Middle frontal gyrus (tissue), 1 donor: ENCODE measurements around the gene MAP3K7.
"Not testable (repeated sequence)": the region's sequence is repeated elsewhere in the genome, so short reads cannot be mapped to it uniquely, and the experiment has no call there.

ENCODE experiments used
- DNase-seq: peaks from one replicate; pipeline ENCODE4 v3.0.0-alpha.2; 2015; ENCODE audit warnings: low spot score; ENCODE audit errors: extremely low spot score

The MAP3K7 gene

GRCh38 chr6:90578894-90579549 lies 7.8 kb downstream of the MAP3K7 start:
- no peak for DNase-seq

DNA sequence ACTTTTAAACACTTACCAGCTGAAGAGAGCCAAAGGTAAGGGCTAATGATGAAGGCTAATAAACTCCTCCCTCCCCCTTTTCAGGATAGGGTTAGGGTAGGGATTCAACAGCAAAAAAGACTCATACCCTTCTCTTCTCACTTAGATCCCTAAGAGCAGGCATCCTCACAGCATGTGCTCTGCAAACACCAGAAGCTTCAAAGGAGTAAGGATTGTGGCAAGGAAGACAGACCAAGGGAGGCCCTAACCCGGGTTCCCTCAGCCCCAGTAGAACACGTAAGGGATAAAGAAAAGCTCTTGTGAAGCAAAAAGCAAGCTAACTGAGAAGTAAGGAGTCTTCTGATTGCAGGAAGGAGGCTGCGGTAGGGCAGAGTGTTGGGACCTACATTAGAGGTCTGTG lies 11.6 kb downstream of the MAP3K7 start:
- DNase-seq: no peak

DNA sequence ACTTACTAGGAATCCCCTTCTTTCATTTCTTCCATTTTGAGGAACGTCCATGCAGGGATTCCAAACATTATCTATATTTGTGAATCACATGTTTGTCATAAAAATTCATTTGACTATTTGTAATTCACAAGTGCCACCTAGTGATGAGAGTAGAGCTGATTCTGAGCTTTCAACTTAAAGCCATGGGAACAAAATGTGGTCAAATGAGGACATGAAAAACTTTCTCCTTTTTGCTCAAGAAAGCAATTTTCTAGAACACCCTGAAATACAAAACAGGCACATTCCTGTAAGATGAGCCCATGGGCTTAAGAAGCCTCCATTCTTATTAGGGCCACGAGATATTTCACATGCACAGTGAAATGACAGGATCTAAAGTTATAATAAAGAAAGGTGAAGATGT lies 12.3 kb downstream of the MAP3K7 start:
- no peak for DNase-seq

GRCh38 chr6:90573624-90574023 lies 13.2 kb downstream of the MAP3K7 start:
- DNase-seq: no peak

GRCh38 chr6:90572856-90573255 lies 14.0 kb downstream of the MAP3K7 start:
- no peak for DNase-seq

DNA sequence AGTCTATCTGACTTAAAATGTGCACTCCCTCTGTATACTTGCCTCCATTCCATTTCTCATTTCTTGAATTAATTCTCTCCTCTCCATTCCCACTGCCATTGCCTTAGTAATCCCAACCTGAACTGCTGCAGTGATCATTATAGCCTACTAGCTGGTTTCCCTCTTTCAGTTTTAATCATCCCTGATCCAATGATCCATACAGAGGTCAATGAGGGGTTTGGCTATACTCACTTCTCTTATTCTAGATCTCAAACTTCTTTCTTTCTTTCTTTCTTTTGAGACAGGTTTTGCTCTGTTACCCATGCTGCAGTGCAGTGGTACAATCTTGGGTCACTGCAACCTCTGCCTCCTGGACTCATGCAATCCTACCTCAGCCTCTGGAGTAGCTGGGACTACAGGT lies 17.6 kb downstream of the MAP3K7 start:
- no peak for DNase-seq

DNA sequence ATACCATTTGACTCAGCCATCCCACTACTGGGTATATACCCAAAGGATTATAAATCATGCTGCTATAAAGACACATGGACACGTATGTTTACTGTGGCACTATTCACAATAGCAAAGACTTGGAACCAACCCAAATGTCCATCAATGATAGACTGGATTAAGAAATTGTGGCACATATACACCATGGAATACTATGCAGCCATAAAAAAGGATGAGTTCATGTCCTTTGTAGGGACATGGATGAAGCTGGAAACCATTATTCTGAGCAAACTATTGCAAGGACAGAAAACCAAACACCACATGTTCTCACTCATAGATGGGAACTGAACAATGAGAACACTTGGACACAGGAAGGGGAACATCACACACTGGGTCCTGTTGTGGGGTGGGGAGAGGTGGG lies 19.2 kb downstream of the MAP3K7 start:
- not testable (repeated sequence) for DNase-seq

- not testable (repeated sequence) for DNase-seq
Observed at GRCh38 chr6:90562341-90562740, 24.5 kb downstream of the MAP3K7 start.

DNA sequence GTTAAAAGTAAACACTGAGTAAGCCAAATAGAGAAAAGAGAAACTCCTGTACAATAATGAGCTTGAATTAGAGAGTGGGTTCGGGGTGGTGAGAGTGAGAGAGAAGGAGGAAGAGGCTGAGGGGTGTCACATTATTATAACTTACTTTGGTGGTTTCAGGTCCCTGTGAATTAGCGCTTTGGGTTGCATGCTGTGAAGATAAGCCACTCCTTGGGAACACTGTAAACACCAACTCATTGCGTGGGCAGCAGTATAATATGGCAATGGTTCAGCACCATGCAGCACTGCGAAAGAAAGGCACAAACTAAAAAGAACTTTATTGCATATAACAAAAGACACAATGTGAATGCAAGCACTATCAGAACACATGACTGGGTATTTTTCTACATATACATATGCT lies 26.9 kb downstream of the MAP3K7 start:
- no peak for DNase-seq

- no peak for DNase-seq
Observed at GRCh38 chr6:90557006-90557405, 29.9 kb downstream of the MAP3K7 start.

DNA sequence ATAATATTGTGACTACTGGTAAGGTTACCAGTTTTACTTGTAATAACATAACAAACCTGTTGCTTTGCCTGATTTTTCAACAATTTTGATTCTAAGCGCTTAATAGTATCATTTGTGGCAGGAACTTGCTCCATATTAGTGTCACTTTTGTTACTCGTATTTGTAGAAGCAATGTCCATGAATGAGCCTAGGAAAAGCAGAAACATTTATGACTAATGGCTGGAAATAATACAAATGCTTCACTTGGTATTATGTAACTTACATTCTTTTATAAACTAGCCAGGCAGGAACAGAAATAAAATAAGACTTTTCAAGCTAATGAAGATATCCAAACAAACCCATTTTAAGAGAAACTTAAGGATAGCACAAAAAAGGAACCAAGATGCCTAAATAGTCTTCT lies 38.9 kb downstream of the MAP3K7 start:
- DNase-seq: no peak

- no peak for DNase-seq
Observed at GRCh38 chr6:90547079-90547478, 39.8 kb downstream of the MAP3K7 start.

- no peak for DNase-seq
Observed at GRCh38 chr6:90545448-90545847, 41.4 kb downstream of the MAP3K7 start.

- no peak for DNase-seq
Observed at GRCh38 chr6:90544741-90545140, 42.1 kb downstream of the MAP3K7 start.

DNA sequence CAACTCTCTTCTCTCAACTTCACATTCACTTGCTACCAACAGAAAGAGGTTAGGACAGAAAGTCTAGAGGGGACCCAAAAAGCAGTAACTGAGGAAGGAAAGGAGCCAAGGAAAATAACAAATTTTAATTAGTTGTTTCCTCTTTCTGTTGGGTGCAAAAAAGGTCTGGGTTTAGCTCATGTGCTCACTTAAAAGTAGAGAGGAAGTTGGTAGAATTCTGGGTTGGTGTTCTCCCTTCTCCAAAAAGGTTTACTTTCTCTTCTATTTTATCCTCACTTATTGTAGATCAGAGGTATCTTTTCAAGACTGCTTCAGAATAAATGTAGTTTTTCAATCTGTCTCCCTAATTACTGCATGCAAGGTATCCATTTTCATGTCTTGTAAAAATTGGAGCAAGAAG lies 42.8 kb downstream of the MAP3K7 start:
- no peak for DNase-seq

GRCh38 chr6:90541221-90541620 lies 45.7 kb downstream of the MAP3K7 start:
- no peak for DNase-seq

- DNase-seq: no peak
Observed at GRCh38 chr6:90538278-90539046, 48.4 kb downstream of the MAP3K7 start.

GRCh38 chr6:90537723-90538258 lies 49.1 kb downstream of the MAP3K7 start:
- no peak for DNase-seq

- no peak for DNase-seq
Observed at GRCh38 chr6:90537027-90537426, 49.8 kb downstream of the MAP3K7 start.

- DNase-seq: no peak
Observed at GRCh38 chr6:90536520-90536919, 50.4 kb downstream of the MAP3K7 start.

DNA sequence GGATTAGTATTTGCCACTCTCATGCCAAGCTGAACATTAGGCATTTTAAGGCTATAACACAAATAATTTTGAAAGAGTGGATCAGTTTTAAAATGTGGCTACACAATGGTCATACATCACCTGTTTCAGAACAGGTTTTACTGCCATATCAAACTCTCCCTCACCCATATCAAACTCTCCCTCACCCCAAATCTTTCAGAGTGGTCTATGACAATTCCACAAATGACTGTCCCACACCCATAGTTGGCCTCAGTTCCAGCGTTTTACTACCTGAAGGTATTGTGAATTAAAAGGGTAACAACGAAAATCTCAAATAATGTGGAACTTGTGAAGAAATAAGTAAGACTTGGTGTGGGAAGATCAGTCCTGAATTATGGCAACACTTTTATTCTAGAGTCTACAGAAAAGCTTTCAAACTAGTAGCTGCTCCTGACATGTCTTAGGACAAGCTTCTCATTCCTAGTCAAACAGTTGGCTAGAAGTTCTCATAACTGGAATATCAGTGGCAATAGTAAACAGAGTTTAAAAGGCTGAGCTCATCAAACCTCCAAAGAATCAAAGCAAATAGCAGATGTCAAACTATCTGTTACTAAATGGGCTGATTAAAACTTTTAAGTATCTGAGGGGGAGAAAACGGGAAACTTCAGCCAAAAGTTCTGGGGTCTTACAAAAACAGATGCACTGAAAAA lies 52.4 kb downstream of the MAP3K7 start:
- DNase-seq: no peak
